Measurements from ENCODE around the gene RNF14.

DNA sequence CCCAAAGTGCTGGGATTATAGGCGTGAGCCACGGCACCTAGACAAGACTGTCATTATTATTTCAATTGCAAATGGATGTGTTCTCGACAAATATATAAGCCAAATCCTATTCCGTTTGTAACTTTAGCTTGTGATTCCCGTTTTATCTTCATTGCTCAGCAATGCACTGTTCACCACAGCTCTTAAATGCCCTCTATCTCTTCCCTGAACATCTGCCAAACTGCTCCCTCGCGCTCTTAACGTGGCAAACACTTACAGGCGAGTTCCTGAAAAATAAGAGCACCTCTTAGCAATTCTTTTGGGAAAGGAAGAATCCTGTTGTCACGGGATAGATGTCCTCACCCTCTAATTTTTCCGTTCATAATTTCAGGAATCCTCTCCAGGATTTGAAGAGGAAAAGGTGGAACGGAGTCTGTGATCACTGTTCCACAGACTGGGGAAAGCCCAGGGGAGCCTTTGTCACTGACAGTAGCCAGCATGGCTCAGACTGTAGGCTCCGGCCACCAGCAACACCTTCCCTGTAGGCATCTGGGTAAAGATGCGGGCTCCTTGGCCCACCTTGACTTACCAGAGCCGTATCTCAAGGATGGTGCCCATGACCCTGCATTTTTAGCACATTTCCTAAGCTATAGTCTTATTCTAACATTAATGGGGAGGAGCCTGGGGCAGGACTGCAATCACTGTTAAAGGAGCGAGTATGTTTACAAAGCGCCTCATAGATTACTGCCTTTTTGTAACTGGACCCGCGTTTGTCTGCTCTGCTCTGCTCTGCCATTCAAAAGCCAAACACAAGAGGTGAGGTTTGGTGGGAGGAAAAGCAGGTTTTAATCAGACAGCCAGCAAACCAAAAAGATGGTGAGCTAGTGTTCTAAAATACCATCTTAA lies 64.1 kb downstream of the RNF14 start:
- TF ChIP-seq, protein P1, sequence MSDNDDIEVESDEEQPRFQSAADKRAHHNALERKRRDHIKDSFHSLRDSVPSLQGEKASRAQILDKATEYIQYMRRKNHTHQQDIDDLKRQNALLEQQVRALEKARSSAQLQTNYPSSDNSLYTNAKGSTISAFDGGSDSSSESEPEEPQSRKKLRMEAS (IDR thresholded peaks at IDR 0.05) = no peak
- TF ChIP-seq CREB1 (IDR thresholded peaks at IDR 0.05; ENCODE audit: low read depth) (no peak), TAF1 (IDR thresholded peaks at IDR 0.05; ENCODE audit: low read depth) (no peak), ZBTB7A (IDR thresholded peaks at IDR 0.05; ENCODE audit: low read depth) (no peak), EP300 (IDR thresholded peaks at IDR 0.05; ENCODE audit: borderline replicate concordance) (no peak), EGR1 (IDR thresholded peaks at IDR 0.05) (no peak), YY1 (IDR thresholded peaks at IDR 0.05; ENCODE audit: low read depth) (no peak), TEAD4 (IDR thresholded peaks at IDR 0.05) (no peak), RAD21 (IDR thresholded peaks at IDR 0.05; ENCODE audit: low read depth) (no peak)
- TF ChIP-seq, protein P2, sequence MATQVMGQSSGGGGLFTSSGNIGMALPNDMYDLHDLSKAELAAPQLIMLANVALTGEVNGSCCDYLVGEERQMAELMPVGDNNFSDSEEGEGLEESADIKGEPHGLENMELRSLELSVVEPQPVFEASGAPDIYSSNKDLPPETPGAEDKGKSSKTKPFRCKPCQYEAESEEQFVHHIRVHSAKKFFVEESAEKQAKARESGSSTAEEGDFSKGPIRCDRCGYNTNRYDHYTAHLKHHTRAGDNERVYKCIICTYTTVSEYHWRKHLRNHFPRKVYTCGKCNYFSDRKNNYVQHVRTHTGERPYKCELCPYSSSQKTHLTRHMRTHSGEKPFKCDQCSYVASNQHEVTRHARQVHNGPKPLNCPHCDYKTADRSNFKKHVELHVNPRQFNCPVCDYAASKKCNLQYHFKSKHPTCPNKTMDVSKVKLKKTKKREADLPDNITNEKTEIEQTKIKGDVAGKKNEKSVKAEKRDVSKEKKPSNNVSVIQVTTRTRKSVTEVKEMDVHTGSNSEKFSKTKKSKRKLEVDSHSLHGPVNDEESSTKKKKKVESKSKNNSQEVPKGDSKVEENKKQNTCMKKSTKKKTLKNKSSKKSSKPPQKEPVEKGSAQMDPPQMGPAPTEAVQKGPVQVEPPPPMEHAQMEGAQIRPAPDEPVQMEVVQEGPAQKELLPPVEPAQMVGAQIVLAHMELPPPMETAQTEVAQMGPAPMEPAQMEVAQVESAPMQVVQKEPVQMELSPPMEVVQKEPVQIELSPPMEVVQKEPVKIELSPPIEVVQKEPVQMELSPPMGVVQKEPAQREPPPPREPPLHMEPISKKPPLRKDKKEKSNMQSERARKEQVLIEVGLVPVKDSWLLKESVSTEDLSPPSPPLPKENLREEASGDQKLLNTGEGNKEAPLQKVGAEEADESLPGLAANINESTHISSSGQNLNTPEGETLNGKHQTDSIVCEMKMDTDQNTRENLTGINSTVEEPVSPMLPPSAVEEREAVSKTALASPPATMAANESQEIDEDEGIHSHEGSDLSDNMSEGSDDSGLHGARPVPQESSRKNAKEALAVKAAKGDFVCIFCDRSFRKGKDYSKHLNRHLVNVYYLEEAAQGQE (IDR thresholded peaks at IDR 0.05; ENCODE audit: low read depth) = no peak
- TF ChIP-seq, protein P3, sequence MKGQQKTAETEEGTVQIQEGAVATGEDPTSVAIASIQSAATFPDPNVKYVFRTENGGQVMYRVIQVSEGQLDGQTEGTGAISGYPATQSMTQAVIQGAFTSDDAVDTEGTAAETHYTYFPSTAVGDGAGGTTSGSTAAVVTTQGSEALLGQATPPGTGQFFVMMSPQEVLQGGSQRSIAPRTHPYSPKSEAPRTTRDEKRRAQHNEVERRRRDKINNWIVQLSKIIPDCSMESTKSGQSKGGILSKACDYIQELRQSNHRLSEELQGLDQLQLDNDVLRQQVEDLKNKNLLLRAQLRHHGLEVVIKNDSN (IDR thresholded peaks at IDR 0.05) = no peak
